HepG2 (cell line): ENCODE data around the gene CAMK2N2. TPM values are rescaled to one million over a fixed set of nuclear protein-coding genes. Genes with fewer than 3 reads are reported as not detected.

ENCODE experiments used
- ARID5B ChIP-seq: IDR thresholded peaks from 2 replicates; pipeline ENCODE4 v1.4.0; 2020; ENCODE audit warnings: mild to moderate bottlenecking, missing genetic modification reagents
- ERF ChIP-seq: IDR thresholded peaks from 2 replicates; pipeline ENCODE4 v1.6.1; 2018; ENCODE audit warnings: missing biosample characterization, missing genetic modification reagents
- FOXM1 ChIP-seq: sonication (generic); formaldehyde crosslinking; IDR thresholded peaks from 2 replicates; pipeline ENCODE4 v1.5.0; 2020; ENCODE audit warnings: missing genetic modification reagents
- GATAD2A ChIP-seq: IDR thresholded peaks from 2 replicates; pipeline ENCODE4 v1.6.1; 2016
- GPN1 ChIP-seq: sonication (generic); formaldehyde crosslinking; IDR thresholded peaks from 2 replicates; pipeline ENCODE4 v1.5.1; 2020; ENCODE audit warnings: missing genetic modification reagents, borderline replicate concordance
- KLF16 ChIP-seq, 2 experiments: sonication (generic) in 1 of 2; formaldehyde crosslinking in 1 of 2; IDR thresholded peaks; 2 replicates each; pipeline versions ENCODE4 v1.6.1 to v1.8.0; 2016 to 2023; ENCODE audit warnings: missing genetic modification reagents in 2 of 2, missing compliant biosample characterization in 1 of 2
- NRL ChIP-seq: sonication (generic); formaldehyde crosslinking; IDR thresholded peaks from 2 replicates; pipeline ENCODE4 v1.5.0; 2020; ENCODE audit warnings: missing genetic modification reagents, mild to moderate bottlenecking, moderate library complexity, borderline replicate concordance
- PRDM4 ChIP-seq: sonication (generic); formaldehyde crosslinking; IDR thresholded peaks from 2 replicates; pipeline ENCODE4 v1.9.0; 2021; ENCODE audit warnings: missing genetic modification reagents, borderline replicate concordance
- RFX1 ChIP-seq: fragments of 450-650 bp; IDR thresholded peaks from 2 replicates; pipeline ENCODE4 v1.6.1; 2017
- SIN3A ChIP-seq: IDR thresholded peaks from 2 replicates; pipeline ENCODE4 v1.6.1; 2011; ENCODE audit warnings: low read depth, mild to moderate bottlenecking, control low read depth, low read length, borderline replicate concordance
- ZIK1 ChIP-seq: sonication (generic); formaldehyde crosslinking; IDR thresholded peaks from 2 replicates; pipeline ENCODE4 v1.5.0; 2020; ENCODE audit warnings: mild to moderate bottlenecking, low read depth, missing genetic modification reagents, borderline replicate concordance
- ZNF484 ChIP-seq: sonication (generic); formaldehyde crosslinking; IDR thresholded peaks from 2 replicates; pipeline ENCODE4 v1.5.1; 2020; ENCODE audit warnings: mild to moderate bottlenecking, low read depth, missing genetic modification reagents, borderline replicate concordance
- ZNF710 ChIP-seq: sonication (generic); formaldehyde crosslinking; IDR thresholded peaks from 2 replicates; pipeline ENCODE4 v1.5.0; 2020; ENCODE audit warnings: mild to moderate bottlenecking, missing genetic modification reagents, borderline replicate concordance
- ZSCAN31 ChIP-seq: sonication (generic); formaldehyde crosslinking; IDR thresholded peaks from 2 replicates; pipeline ENCODE4 v1.5.0; 2020; ENCODE audit warnings: low read depth, mild to moderate bottlenecking, missing genetic modification reagents
- polyA plus RNA-seq, 8 experiments: library from polyadenylated mRNA; depleted of rRNA in 3 of 8; stranded (reverse) in 7 of 8; unstranded in 1 of 8; fragments of >200 nt; fragmentation: Illumina TruSeq in 4 of 8; extraction: Trizol in 4 of 8; gene quantifications; 2 replicates each; pipeline versions ENCODE4 v1.2.1 to v1.2.3, GENCODE V29; 2011 to 2016; ENCODE audit warnings: low read depth in 4 of 8, missing spikeins in 1 of 8, mixed read lengths in 1 of 8; ENCODE audit not compliant: insufficient read depth in 1 of 8
- total RNA-seq, 5 experiments: library from RNA; depleted of rRNA; stranded (reverse); fragments of >200 nt; fragmentation: Illumina TruSeq; extraction: Trizol; gene quantifications; 2 replicates each; pipeline ENCODE4 v1.2.3, GENCODE V29; 2016; ENCODE audit warnings: low read depth in 1 of 5

The CAMK2N2 gene
- total and polyA plus RNA-seq, 2 of the 13 experiments (the other 11 are each of a cell fraction or from before 2014, with no cell fraction given), result 0.12 to 0.27 TPM

- no peak for TF ChIP-seq ZNF484 (CRISPR knock-in tag)
- TF ChIP-seq ERF, result peak; percentile 96
- peak in 1 of 2 experiments; percentile 98; a peak in 1 of 4 replicates for TF ChIP-seq KLF16 (CRISPR knock-in tag; IDR thresholded peaks at IDR 0.05)
- peak; percentile 87 for TF ChIP-seq ARID5B (CRISPR knock-in tag)
- TF ChIP-seq NRL, result peak; percentile 59; the same call in 1 of the 2 replicates
- peak; percentile 85 for TF ChIP-seq GATAD2A (CRISPR knock-in tag)
- no peak for TF ChIP-seq ZNF710 (CRISPR knock-in tag)
- TF ChIP-seq PRDM4 (CRISPR knock-in tag), result 0 out of 2 replicates have a peak, but pooled peaks have one; percentile 51
- TF ChIP-seq GPN1, result no peak; the same call in 1 of the 2 replicates
- no peak for TF ChIP-seq SIN3A
- TF ChIP-seq ZIK1 (CRISPR knock-in tag), result no peak
- TF ChIP-seq RFX1, result no peak
- peak; percentile 97 for TF ChIP-seq ZSCAN31 (CRISPR knock-in tag)
- peak; percentile 27; the same call in 1 of the 2 replicates for TF ChIP-seq FOXM1 (CRISPR knock-in tag)
These were observed 19.7 kb downstream of the CAMK2N2 start (continued) for GRCh38 chr3:184241447-184242296.
